Activated CD8-positive, alpha-beta memory T cell treated with anti-CD3 and anti-CD28 coated beads for 4 hours (primary cell): ENCODE data around the gene CIITA.
"Not testable (repeated sequence)": the region's sequence is repeated elsewhere in the genome, so short reads cannot be mapped to it uniquely, and the experiment has no call there.

Experiments used
- DNase-seq, 2 donors: peaks; one replicate each; pipeline ENCODE4 v3.0.0-alpha.2; 2020; ENCODE audit warnings: low read depth in 2 of 2

Gene CIITA

DNA sequence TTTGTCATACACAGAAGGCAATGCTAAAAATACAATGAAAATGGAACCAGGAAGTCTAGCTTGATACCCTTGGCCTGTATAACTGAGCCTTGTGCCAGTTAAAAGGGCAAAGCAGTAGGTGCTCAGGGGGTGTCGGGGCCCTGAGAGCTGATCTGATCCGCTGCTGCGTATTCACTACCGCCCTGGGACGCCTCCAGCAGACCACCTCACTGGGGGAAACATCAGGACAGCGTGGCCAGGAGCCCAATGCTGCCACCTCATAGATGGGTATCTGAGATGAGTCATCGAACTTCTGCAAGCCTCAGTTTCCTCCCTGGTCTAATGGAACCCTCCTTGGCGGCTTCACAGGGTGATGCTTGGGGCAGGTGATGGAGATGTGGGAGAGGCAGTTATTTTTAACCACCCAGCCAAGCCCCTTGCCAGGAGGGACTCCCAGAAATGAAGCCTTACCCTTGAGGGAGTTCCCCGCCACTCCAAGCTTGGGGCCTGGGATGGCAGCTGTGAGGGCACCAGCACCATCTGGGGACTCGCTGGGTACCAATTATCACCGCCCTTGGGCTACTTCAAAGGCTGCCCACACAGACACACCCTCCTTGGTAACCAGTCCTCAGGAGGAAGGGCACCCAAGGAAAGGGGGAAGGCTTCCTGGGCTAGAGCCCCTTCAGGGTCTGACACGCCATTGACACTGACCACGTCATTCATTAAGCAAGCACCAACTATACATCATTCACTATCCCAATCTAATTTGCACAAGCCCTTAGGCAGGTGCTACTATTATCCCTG lies 57.5 kb downstream of the CIITA start:
- DNase-seq: no peak

DNA sequence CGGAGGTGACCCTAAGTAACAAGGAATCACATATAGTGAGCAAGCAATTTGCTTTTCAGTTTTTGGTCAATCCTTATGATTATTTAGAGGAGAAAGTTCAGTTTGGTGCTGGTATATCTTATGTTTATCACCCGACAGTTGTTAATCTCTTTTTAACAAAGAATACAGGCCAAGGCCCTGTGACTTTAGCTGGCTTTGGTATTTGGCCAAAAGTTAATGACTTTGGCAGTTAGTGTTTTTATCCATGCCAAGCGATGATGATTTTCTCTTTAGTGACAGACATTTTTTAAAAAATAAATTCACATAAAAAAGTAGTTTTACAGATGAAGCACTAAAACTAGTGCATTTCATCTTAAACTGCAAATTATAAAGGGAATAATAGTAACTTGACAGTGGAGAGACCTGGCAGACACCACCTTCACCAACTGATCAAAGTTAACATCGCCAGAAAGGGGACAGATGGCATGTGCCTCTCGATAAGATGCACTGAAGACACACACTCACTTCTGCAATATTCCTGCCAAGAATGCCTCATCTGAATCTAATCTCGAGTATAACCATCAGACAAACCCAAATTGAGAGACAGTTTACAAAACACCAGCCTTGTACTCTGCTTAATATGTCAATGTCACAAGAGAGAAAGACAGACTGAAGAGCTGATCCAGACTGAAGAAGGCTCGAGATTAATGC lies 58.4 kb downstream of the CIITA start:
- DNase-seq: no peak

DNA sequence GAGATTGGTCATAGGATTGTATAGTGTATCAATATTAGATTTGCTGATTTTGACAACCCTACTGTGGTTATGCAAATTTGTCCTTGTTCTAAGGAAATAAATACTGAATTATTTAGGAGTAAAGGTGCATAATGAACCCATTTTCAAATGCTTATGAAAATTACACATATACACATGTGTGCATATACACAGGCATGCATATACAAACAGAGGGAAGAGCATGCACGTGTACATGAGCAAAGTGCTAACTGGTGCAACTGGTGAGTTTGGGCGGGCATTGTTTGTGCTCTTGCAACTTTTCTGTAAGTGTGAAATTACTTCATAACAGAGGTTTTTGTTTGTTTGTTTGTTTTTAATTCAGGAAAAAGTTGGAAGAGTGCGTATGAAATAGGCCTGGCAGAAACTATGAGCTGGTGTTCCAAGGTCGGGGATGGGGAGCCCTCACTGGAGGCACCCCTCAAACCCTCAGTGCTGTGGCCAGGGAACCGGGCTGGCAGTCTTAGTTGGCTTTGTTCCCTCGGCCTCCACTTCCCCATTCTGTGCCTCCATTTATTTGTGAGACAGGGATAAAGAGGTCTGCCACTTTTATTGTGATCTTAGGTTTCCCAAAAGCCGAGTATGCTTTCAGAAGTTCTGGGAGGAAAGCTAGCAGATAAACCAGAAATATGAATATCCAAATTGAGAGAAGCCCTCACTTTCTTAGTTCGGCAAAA lies 59.4 kb downstream of the CIITA start:
- DNase-seq: no peak

DNA sequence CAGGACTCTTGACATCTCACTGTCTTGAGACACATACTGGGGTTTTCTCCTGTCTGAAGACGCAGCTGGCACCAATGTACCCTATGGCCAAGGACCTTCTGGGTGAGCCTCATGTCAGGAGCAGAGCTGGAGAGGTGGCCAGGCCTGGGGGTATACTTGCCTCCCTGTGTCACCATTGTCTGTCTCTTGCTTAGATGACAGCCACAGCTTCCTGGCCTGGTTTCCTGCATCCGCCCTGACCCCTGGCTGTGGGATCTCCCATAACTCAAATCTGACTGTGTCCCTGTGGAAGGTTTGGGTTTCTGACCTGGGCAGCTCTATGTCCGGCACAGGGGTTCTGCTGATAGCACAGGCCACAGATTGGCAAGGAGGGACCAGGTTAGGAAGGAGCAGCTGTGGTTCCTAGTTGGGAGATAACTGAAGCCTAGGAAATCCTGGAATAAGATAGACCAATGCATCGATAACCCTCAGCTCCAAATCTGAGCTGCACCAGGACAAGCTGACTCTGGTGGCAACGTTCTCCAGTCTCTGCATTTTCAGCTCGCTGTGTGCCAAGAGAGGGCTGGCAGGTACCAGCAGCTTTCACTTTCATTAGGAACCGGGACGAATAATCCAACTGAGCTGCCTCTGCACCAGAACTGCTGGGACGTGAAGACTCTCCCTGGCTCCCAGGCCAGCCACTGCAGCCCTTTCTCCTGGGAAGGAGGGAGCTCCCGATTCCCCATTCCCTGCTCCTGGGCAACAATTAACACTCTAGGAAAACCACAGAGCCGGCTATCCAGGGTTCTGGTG lies 60.3 kb downstream of the CIITA start:
- DNase-seq: no peak

DNA sequence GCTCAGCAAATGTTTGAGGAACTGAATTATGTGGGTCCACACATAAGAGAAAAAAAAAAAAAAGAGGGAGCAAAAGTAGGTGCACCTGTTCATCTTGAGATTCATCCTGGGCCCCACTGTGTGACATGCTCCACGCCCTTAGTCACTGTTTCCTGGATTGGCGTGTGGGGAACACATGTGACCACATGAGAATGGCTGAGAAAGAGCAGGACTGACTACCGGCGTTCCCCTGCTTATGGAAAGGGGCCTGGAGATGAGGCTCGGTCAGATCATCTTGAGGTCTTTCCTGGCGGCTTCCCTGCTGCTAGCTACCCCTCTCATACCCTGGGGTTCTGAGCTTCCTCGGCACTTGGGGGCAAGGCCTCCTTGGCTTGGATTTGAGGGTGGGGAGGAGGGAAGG lies 61.3 kb downstream of the CIITA start:
- no peak for DNase-seq

DNA sequence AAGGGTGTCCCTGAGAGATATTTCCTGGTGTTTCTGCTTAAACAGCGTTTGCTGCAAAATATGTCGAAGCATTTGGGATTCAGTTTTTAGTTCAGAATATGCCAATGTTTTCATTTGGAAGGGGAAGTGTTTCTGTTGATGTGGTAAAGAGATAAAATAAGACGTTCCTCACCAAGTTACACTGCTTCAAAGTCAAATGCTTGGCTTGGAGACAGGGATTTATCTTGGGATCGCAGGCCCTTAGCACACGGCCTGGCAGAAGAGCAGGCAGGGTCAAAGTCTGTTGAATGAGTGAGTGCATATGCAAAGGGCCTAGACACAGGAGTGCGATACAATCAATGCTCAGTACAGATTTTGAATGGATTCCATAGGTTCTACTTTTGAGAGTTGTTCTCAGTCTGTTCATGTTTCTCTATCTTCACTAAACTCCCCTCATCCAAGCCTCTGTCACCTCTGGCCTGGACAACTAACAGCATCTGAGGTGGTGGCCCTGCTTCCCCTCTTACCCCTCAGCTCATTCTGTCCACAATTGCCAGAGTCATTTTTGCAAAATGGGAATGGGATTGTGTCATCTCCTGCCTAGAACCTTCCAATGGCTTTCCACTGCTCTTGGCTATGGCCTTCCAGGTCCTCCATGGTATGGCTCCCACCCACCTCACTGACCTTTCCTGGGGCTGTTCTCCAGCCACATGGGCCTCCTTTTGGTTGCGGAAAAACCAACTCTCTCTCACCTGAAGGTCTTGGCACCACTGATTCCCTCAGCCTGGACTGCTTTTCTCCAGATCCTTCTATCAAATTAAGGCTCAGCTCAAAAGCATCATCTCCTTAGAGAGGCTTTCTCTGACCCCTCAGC lies 62.0 kb downstream of the CIITA start:
- no peak for DNase-seq

DNA sequence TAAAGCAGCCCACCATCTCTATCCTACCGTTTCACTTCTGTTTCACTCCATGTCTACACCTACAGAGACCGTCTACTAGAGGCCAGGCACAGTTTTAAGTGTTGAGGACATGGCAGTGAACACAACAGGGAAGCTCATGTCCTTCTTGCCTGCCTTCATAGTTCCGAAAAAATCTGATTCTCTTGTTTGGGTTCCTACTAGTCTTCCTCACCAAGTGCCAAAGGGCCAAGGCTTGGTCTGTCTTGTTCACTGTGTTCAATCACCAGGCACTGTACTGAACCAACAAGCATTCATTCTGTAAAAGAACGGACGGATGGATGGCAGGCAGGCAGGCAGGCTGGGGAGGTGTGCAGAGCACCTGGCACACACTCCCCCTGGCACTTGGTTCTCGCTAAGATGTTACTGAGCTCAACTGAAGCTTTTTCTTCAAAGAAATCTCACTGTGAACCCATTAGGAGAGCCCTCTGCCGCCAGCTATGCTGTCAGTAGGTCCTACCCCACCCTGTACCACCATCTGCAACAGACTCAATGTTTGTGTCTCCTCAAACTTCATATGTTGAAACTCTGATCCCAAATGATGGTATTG lies 62.7 kb downstream of the CIITA start:
- no peak for DNase-seq

DNA sequence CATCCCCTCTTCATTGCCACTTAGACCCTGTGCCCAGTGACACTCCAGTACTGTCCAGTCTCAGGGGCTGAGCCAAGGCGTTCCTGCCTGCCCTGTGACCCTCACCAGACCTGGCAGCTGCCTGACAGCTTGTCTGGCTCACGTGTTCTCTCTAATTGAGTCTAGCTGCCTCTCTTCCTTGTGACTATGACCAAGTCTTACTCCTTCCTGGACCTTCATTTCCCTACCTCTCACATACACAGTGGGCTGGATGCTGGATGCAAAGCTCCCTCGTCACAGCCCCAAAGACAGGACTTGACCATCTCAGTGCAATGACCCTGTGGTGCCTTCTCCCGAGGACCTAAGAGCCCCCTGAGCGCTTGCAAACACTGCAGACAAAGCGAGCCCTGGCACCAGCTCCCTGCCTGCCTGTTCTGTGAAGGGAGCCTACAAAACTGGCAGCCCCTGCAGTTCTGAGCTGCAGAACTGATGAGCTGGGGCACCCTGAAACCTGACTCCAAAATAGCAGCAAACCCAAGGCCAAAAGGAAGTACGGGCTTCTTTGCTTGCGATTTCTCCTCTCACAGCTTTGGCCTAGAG lies 63.6 kb downstream of the CIITA start:
- DNase-seq: no peak

DNA sequence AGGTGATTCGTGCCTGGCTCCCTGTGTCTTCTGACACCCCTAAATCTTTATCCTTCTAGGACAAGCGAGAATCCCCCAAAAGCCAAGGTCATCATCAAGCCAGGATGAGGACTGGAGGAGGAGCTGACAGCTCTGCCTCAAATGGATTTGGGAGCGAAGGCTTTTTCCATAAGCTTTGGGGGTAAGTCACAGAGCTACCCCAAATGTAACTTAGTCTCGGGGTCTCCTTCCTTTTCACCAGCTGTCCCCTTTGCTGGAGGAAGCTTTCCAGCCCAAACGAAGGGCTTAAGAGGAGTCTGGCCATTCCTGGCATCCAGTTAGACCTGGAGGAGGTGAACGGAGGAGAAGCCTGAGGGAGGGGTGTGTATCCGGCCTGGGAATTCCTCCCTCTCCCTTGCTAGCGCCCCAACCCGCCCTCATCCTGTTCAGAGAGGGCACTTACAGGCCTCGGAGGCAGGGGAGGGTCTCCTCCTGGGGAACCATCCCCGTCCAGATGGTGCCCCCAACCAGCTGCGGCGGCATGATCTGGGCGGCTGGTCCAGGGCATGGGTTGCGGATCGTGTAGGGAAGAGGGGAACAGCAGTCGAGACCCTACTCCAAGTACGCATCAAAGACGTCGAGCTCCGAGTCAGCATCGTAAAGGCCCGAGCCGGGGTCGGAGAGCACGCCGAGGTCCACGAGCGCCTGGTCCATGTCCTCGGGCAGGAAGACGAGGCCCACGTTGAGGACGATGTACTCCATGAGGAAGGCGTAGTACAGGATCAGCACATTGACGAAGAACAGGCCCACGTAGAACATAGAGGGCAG lies 64.3 kb downstream of the CIITA start:
- DNase-seq: no peak

DNA sequence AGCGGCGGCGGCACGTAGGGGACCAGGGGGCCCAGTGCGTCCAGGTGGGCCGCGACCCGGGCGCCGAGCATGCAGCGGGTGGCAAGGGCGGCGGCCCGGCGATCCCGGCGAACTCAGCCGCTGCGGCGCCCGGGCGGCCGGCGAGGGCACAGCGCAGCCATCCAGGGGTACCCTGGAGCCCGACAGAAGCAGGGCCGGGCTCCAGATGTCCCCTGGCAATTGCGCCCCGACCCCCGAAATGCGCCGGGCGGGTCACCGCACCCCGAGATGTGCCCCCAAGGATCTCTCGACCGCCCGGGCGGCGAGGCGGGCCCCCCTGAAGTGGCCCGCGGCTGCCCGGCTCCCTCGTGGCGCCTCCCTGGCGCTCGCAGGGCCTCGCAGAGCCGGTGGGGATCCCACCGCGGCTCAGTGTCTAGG lies 64.9 kb downstream of the CIITA start:
- not testable (repeated sequence) for DNase-seq

DNA sequence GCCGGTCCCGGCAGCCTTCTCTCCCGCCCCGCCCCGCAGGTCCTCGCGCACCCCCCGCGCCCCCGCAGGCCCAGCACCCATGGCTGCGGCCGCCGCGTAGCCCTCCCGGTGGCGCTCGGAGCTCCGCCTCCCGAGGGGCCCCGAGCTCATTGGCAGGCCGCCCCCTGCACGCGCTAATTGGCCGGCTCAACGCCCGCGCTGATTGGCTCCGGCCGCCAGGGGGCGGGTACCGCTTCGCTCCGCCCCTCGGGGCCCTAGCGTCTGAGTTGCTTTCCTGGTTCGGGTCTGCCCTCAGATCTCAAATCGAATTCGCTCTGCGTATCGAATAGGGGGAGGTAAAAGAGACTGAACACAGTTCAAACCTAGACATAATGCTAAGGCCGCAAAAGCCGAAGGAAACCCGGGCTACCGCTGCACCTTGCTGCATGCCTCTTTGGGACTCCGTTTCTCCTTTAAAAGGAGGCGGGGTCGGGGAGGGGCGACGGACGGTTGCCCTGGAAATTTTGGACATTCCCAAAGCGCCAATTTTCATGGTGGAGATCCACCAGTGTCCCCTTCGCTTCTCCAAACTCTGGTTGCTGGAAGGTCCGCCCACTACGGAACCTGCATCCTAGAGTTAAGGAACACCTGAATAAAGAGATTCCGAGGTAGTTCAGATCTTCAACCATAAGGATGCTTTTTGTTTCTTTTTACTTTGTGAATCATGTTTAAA lies 65.5 kb downstream of the CIITA start, which contains the start of gene DEXI:
DEXI (minus strand) TSS at position 117 of the 712 bp plus-strand sequence. CDS start 463 bp downstream, outside the sequence.
- peak; percentile 89 to 91 for DNase-seq

DNA sequence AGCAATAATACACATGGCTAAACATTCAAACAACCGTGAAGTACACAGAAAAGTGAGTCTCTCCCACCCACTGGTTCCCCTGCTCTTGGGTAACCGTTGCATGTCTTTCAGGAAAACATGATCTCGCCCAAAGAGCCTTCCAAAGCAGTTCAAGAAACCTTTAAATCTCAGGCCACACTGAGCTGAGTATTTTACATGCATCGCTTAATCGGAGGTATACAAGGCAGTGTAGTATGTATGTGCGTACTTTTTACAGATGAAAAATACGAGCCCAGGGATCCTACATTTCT lies 66.0 kb downstream of the CIITA start:
- no peak for DNase-seq

DNA sequence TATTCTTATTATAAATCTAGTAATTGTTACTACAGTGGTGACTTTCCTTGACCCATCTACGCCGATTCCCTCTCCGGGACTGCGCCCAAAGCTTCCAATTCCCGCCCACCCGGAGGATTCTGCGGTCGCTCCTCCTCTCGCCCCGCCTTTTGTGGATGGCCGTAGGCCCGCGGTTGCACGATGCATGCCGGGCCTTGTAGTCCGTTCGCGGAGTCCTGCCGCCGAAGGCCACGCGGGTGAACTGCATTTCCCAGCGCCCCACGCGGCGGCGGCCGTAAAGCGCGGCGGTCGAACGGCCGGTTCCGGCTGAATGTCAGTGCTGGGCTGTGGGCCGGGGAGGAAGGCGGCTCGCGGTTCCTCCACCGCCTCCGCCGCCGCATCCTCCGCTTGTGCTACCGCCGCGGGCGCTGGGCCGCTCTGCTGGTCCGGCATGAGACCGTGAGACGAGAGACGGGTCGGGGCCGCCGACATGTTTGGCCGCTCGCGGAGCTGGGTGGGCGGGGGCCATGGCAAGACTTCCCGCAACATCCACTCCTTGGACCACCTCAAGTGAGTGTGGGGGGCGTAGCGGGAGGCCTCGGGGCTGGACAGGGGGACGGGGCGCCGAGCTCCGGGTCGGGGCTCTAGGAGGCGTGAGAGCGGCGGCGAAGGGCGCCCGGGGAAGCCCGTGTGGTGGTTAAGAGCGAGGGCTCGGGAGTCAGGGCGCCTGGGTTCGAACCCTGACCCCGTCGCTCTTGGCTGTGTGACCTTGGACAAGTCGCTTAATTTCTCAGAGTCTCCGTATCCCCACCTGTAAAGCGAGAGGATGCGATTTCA lies 67.5 kb downstream of the CIITA start, which contains the start of gene CLEC16A:
CLEC16A (plus strand) TSS at position 316 of the 816 bp plus-strand sequence; CDS start at position 470, 154 bp downstream.
- DNase-seq: peak; percentile 90 to 91

DNA sequence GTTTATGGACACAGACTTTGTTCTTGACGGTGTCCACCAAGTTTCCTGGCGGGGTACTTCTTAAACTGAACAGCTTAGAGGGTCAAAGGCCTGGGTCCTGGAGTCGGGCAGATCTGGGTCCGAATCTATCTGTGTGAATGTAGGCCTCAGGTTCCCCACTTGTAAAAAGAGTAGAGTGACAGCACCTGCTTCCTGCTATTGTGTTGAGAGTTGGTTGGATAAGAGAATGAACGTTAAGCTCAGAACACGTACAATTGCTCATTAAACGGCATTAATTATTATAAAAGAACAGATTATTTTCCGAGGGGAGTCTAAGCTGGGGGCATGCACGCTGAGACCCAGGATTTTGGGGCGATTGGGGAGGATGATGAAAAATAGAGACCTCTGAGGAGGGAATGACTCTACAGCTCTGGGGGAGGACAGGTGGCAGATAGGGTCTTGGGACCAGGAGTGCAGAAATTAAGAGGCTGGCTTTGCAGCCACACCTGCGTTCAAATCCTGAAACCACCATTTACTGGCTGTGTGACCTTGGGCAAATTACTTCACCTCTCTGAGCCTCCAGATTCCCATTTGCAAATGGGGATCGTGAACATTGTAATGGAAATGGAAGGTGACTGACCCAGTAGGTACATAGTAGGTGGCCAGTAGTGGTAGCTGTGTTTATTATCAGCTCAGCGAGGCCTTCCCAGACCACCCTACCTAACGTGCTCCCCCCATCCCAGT lies 68.2 kb downstream of the CIITA start:
- DNase-seq: no peak

DNA sequence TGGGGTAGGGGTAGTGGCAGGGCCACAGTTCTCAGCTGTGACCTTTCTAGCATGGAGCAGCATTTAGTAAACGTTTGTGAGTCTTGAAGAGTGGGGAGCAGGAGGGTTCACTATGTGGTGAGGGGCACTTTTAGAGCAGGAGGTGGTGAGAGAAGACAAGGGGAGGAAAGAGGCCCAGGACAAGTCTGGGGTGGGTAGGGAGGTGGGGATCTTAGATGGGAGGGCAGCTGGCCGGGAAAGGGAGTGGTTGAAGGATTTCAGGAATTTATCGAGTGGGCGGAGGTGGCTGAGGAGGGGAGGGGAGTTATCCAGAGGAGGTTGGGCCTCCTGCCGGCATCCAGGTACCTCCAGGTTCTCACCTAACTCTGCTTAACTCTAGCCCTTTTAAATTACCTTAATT lies 69.3 kb downstream of the CIITA start:
- no peak for DNase-seq

DNA sequence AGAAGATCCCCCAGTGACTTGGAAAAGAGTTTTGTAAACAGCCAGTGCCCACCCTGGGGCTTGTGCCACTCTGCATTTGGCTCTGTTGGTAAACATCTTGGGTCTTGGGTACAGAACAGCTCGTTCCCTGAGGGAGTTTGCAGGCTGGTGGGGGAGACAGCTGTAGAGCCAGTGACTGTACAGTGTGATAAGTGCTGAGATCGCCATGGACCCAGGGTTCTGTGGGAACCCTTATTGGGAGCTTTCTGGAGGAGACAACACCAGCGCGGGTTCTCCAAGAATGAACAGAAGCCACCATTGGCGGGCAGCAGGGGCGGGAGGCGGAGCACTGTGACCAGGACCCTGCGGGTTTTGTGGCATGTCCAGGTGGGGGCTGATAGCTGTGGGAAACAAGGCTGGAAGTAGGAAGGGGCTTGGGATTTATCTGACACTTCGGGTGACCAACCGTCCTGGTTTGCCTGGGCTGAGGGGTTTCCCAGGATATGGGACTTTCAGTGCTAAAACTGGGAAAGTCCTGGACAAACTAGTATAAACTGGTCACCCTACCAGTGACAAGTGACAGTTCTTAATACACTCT lies 70.3 kb downstream of the CIITA start:
- no peak for DNase-seq
